Measurements from ENCODE around the gene TCERG1L.

DNA sequence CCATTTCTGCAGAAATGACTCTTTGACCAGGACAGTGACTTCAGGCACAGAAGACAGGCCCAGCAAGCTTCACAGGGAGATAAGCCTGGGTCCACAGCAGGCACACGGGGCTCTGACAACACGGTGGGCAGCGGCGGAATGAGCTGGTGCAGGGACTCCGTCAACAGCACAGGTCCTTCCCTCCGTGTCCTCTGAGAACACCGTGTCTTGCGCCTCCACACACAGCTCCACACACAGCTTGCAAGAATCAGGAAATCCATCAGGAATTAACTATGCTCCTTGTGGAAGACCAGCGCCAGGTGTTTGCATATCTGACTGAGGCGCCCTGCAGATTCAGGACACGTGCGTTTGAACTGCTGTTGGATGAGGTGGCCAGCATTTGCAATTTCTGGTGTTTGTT is 39.6 kb downstream of the TCERG1L start:
- no peak for TF ChIP-seq POLR2A (IDR thresholded peaks at IDR 0.05; ENCODE audit: low read depth, low read length)
- TF ChIP-seq POLR2AphosphoS5 (IDR thresholded peaks at IDR 0.05; ENCODE audit: low read depth, low read length): no peak
- TF ChIP-seq TAF1 (IDR thresholded peaks at IDR 0.05; ENCODE audit: borderline replicate concordance, low read depth, low read length): no peak
